Peyer's patch (tissue), 4 donors: Measurements from ENCODE around the gene MSH2. TPM values are rescaled to one million over a fixed set of nuclear protein-coding genes. Genes with fewer than 3 reads are reported as not detected.
"Not testable (repeated sequence)": the region's sequence is repeated elsewhere in the genome, so short reads cannot be mapped to it uniquely, and the experiment has no call there.

Experiments used
- DNase-seq, 3 donors: peaks; one replicate each; pipeline ENCODE4 v3.0.0-alpha.2; 2017 to 2019
- H3K27ac ChIP-seq, 4 donors: fragments of 200-600 bp; sonication (generic); one replicate each; pipeline ENCODE4 v1.5.1; 2016 to 2019
- H3K27me3 ChIP-seq, 2 donors: fragments of 200-600 bp; sonication (generic); one replicate each; pipeline ENCODE4 v1.5.1; 2019
- H3K36me3 ChIP-seq, 3 donors: fragments of 200-600 bp; sonication (generic); one replicate each; pipeline ENCODE4 v1.5.1; 2016 to 2019
- H3K4me1 ChIP-seq, 4 donors: fragments of 200-600 bp; sonication (generic); one replicate each; pipeline ENCODE4 v1.5.1; 2016 to 2019
- H3K4me3 ChIP-seq, 4 donors: fragments of 200-600 bp; sonication (generic); 1 replicate in 3 of 4; 2 replicates in 1 of 4; pipeline ENCODE4 v1.5.1; 2016 to 2019; ENCODE audit warnings: mild to moderate bottlenecking in 1 of 4
- H3K9me3 ChIP-seq, 4 donors: fragments of 200-600 bp; sonication (generic); one replicate each; pipeline ENCODE4 v1.5.1; 2016 to 2019; ENCODE audit warnings: mild to moderate bottlenecking in 1 of 4
- CTCF ChIP-seq, 6 experiments: fragments of 450-650 bp in 4 of 6; fragments of 200-600 bp in 2 of 6; sonication (generic) in 1 of 6; IDR thresholded peaks; one replicate each; pipeline ENCODE4 v1.5.1; 2017 to 2019; ENCODE audit warnings: antibody characterized with exemption in 6 of 6, mild to moderate bottlenecking in 3 of 6, moderate library complexity in 1 of 6
- POLR2A ChIP-seq, 2 donors: fragments of 450-650 bp; IDR thresholded peaks; one replicate each; pipeline ENCODE4 v1.5.1; 2017; ENCODE audit warnings: antibody characterized with exemption in 2 of 2, mild to moderate bottlenecking in 2 of 2, moderate library complexity in 2 of 2
- total RNA-seq, 4 donors: library from RNA; depleted of rRNA; stranded (reverse); fragments of >200 nt; gene quantifications; one replicate each; pipeline ENCODE4 v1.1.0, GENCODE V29; 2016

Gene MSH2
- total RNA-seq, 4 donors from 2014 or later, result 5.8 to 23.1 (median 9.2) TPM

GRCh38 chr2:47501374-47502200 is 98.6 kb downstream of the MSH2 start:
- Histone ChIP-seq H3K27ac (no peak overlapping the region), H3K36me3 (no peaks in the 10 kb centered on the region), H3K4me3 (no peak overlapping the region), H3K4me1 (peaks cover 0 to 4% (median 0%) of the 10 kb centered on the region in 4 donors), H3K27me3 (no peaks in the 10 kb centered on the region), H3K9me3 (peaks cover 0 to 10% (median 5%) of the 10 kb centered on the region in 4 donors)
- no peak for DNase-seq
- no peak for TF ChIP-seq POLR2A (IDR thresholded peaks at IDR 0.05)

GRCh38 chr2:47502498-47502897 is 99.5 kb downstream of the MSH2 start:
- H3K4me1 ChIP-seq, H3K36me3 ChIP-seq, H3K27ac ChIP-seq, H3K27me3 ChIP-seq, H3K4me3 ChIP-seq, DNase-seq: not testable (repeated sequence)
- H3K9me3 ChIP-seq, result peaks cover 0 to 10% (median 5%) of the 10 kb centered on the region in 4 donors

GRCh38 chr2:47503481-47504070 is 100.6 kb downstream of the MSH2 start:
- Histone ChIP-seq H3K27me3 (no peaks in the 10 kb centered on the region), H3K4me1 (peaks cover 0 to 4% (median 0%) of the 10 kb centered on the region in 4 donors), H3K4me3 (no peak overlapping the region), H3K36me3 (no peaks in the 10 kb centered on the region), H3K9me3 (peaks cover 0 to 10% (median 5%) of the 10 kb centered on the region in 4 donors), H3K27ac (no peak overlapping the region)
- no peak for DNase-seq
- no peak for TF ChIP-seq POLR2A (IDR thresholded peaks at IDR 0.05)
- no peak for TF ChIP-seq CTCF (IDR thresholded peaks at IDR 0.05)

GRCh38 chr2:47504174-47504810 is 101.3 kb downstream of the MSH2 start:
- Histone ChIP-seq H3K27me3 (no peaks in the 10 kb centered on the region), H3K4me3 (no peak overlapping the region), H3K36me3 (no peaks in the 10 kb centered on the region), H3K4me1 (peaks cover 0 to 4% (median 0%) of the 10 kb centered on the region in 4 donors), H3K27ac (no peak overlapping the region), H3K9me3 (peaks cover 0 to 10% (median 4%) of the 10 kb centered on the region in 4 donors)
- no peak for DNase-seq
- TF ChIP-seq POLR2A (IDR thresholded peaks at IDR 0.05), result no peak

- Histone ChIP-seq H3K36me3 (no peaks in the 10 kb centered on the region), H3K27me3 (no peaks in the 10 kb centered on the region), H3K27ac (no peak overlapping the region), H3K4me3 (no peak overlapping the region), H3K9me3 (peaks cover 0 to 6% (median 0%) of the 10 kb centered on the region in 4 donors), H3K4me1 (peaks cover 0 to 4% (median 0%) of the 10 kb centered on the region in 4 donors)
- DNase-seq, result no peak
- TF ChIP-seq CTCF (IDR thresholded peaks at IDR 0.05) (no peak), POLR2A (IDR thresholded peaks at IDR 0.05) (no peak)
These were observed 103.1 kb downstream of the MSH2 start for GRCh38 chr2:47506024-47506423.

GRCh38 chr2:47506436-47506835 is 103.5 kb downstream of the MSH2 start:
- DNase-seq, result no peak
- H3K36me3 ChIP-seq, result no peaks in the 10 kb centered on the region
- no peak for TF ChIP-seq POLR2A (IDR thresholded peaks at IDR 0.05)
- no peak for TF ChIP-seq CTCF (IDR thresholded peaks at IDR 0.05)
- H3K4me3 ChIP-seq, result no peak overlapping the region
- no peak overlapping the region for H3K27ac ChIP-seq
- H3K27me3 ChIP-seq, result no peaks in the 10 kb centered on the region
- peaks cover 0 to 6% (median 0%) of the 10 kb centered on the region in 4 donors for H3K9me3 ChIP-seq
- H3K4me1 ChIP-seq, result peaks cover 0 to 4% (median 0%) of the 10 kb centered on the region in 4 donors

- DNase-seq, result no peak
- H3K9me3 ChIP-seq, result peaks cover 0 to 6% (median 0%) of the 10 kb centered on the region in 4 donors
- H3K36me3 ChIP-seq, result no peaks in the 10 kb centered on the region
- no peak for TF ChIP-seq POLR2A (IDR thresholded peaks at IDR 0.05)
- TF ChIP-seq CTCF (IDR thresholded peaks at IDR 0.05), result no peak
- no peak overlapping the region for H3K27ac ChIP-seq
- H3K4me3 ChIP-seq, result no peak overlapping the region
- H3K27me3 ChIP-seq, result no peaks in the 10 kb centered on the region
- H3K4me1 ChIP-seq, result peaks cover 0 to 3% (median 0%) of the 10 kb centered on the region in 4 donors
These were observed 105.1 kb downstream of the MSH2 start for GRCh38 chr2:47508080-47508479.
